Hematopoietic multipotent progenitor cell (in vitro differentiated cells): ENCODE data around the gene CYTH1. TPM values are rescaled to one million over a fixed set of nuclear protein-coding genes. Genes with fewer than 3 reads are reported as not detected.
"Not testable (repeated sequence)": the region's sequence is repeated elsewhere in the genome, so short reads cannot be mapped to it uniquely, and the experiment has no call there.

Source experiments
- DNase-seq, 3 donors: peaks; one replicate each; pipeline ENCODE4 v3.0.0-alpha.2; 2011 to 2015; ENCODE audit warnings: low read depth in 2 of 3, low spot score in 2 of 3
- total RNA-seq: library from RNA; depleted of rRNA; stranded (reverse); fragments of >200 nt; gene quantifications from one replicate; pipeline ENCODE4 v1.2.3, GENCODE V29; 2012

The CYTH1 gene
- total RNA-seq, 1 donor, result 49.0 TPM

- DNase-seq, result no peak
Measured at GRCh38 chr17:78764871-78765270, 17.2 kb downstream of the CYTH1 start.

GRCh38 chr17:78763561-78763960 lies 18.5 kb downstream of the CYTH1 start:
- no peak for DNase-seq

GRCh38 chr17:78761789-78762406 lies 20.2 kb downstream of the CYTH1 start:
- DNase-seq, result no peak

- DNase-seq, result peak in 1 of 3 donors; percentile 32
Measured at GRCh38 chr17:78759969-78760352, 22.1 kb downstream of the CYTH1 start.

GRCh38 chr17:78759203-78759968 lies 22.7 kb downstream of the CYTH1 start:
- peak; percentile 76 to 97 (median 92) for DNase-seq

GRCh38 chr17:78753316-78754250 lies 28.5 kb downstream of the CYTH1 start:
- DNase-seq, result no peak

- DNase-seq, result no peak
Measured at GRCh38 chr17:78751447-78752161, 30.5 kb downstream of the CYTH1 start.

- DNase-seq, result not testable (repeated sequence)
Measured at GRCh38 chr17:78751000-78751399, 31.1 kb downstream of the CYTH1 start.

- peak in 2 of 3 donors; percentile 83 to 87 for DNase-seq
Measured at GRCh38 chr17:78748730-78749317, 33.2 kb downstream of the CYTH1 start.

- no peak for DNase-seq
Measured at GRCh38 chr17:78748048-78748729, 33.9 kb downstream of the CYTH1 start.

GRCh38 chr17:78747488-78747887 lies 34.6 kb downstream of the CYTH1 start:
- no peak for DNase-seq

- no peak for DNase-seq
Measured at GRCh38 chr17:78746949-78747269, 35.2 kb downstream of the CYTH1 start.

GRCh38 chr17:78746263-78746948 lies 35.7 kb downstream of the CYTH1 start:
- no peak for DNase-seq

GRCh38 chr17:78745407-78746088 lies 36.5 kb downstream of the CYTH1 start:
- peak in 2 of 3 donors; percentile 50 to 69 for DNase-seq

GRCh38 chr17:78742901-78743300 lies 39.2 kb downstream of the CYTH1 start:
- DNase-seq, result no peak

- DNase-seq, result no peak
Measured at GRCh38 chr17:78741644-78742284, 40.3 kb downstream of the CYTH1 start.

GRCh38 chr17:78739331-78739931 lies 42.6 kb downstream of the CYTH1 start:
- DNase-seq, result peak in 1 of 3 donors; percentile 20

- no peak for DNase-seq
Measured at GRCh38 chr17:78738698-78739097, 43.4 kb downstream of the CYTH1 start.
